ENCODE results near the gene MRPL39. TPM values are rescaled to one million over a fixed set of nuclear protein-coding genes. Genes with fewer than 3 reads are reported as not detected.

The MRPL39 gene
- total and polyA plus RNA-seq, 2 experiments from 2014 or later = 50.5 to 132 TPM

- TF ChIP-seq NANOG (IDR thresholded peaks at IDR 0.05; ENCODE audit: borderline replicate concordance) = no peak
Observed at GRCh38 chr21:25566645-25567044, 40.6 kb downstream of the MRPL39 start (continued).

GRCh38 chr21:25565272-25566211 lies 41.7 kb downstream of the MRPL39 start:
- Histone ChIP-seq H3K4me3 (no peak overlapping the region), H3K79me2 (replicated peaks; ENCODE audit: insufficient read depth) (no peaks in the 10 kb centered on the region)
- TF ChIP-seq EZH2 (IDR thresholded peaks at IDR 0.05; ENCODE audit: low read depth, unreplicated experiment) = no peak
- TF ChIP-seq CREB1 (CRISPR knock-in tag; IDR thresholded peaks at IDR 0.05; ENCODE audit: low read depth) = no peak
- TF ChIP-seq ZNF114 (CRISPR knock-in tag; IDR thresholded peaks at IDR 0.05) = no peak
- no peak for TF ChIP-seq STAT1 (IDR thresholded peaks at IDR 0.05; ENCODE audit: unreplicated experiment)
- no peak for TF ChIP-seq JUNB (IDR thresholded peaks at IDR 0.05; ENCODE audit: unreplicated experiment)

GRCh38 chr21:25564349-25564948 lies 42.8 kb downstream of the MRPL39 start:
- H3K27me3 Mint-ChIP-seq (ENCODE audit: insufficient read depth, low read depth, poor library complexity) = peaks cover 23% of the 10 kb centered on the region
- H4K20me1 ChIP-seq (replicated peaks; ENCODE audit: insufficient read depth) = no peaks in the 10 kb centered on the region
- no peaks in the 10 kb centered on the region for H3F3A ChIP-seq (replicated peaks; ENCODE audit: low read depth)
- peaks cover 20% of the 10 kb centered on the region for H3K4me1 Mint-ChIP-seq
- H3K4me3 ChIP-seq = no peak overlapping the region
- H3K36me3 ChIP-seq (ENCODE audit: insufficient read depth) = no peaks in the 10 kb centered on the region
- H2AFZ ChIP-seq = no peak overlapping the region
- DNase-seq (ENCODE audit: low spot score) (no peak), ATAC-seq (no peak)
- no peaks in the 10 kb centered on the region; the same call in 2 of the 3 replicates for H3K36me3 Mint-ChIP-seq (ENCODE audit: low read depth)
- no peak overlapping the region for H3K4me3 Mint-ChIP-seq
- H3K4me1 ChIP-seq (ENCODE audit: insufficient read depth) = peaks cover 9% of the 10 kb centered on the region; the same call in 1 of the 2 replicates
- no peak overlapping the region for H3K27ac Mint-ChIP-seq
- peaks cover 33% of the 10 kb centered on the region for H3K27me3 ChIP-seq (ENCODE audit: insufficient read depth)
- H3K79me2 ChIP-seq (replicated peaks; ENCODE audit: insufficient read depth) = no peaks in the 10 kb centered on the region
- H3K9me2 ChIP-seq (ENCODE audit: insufficient read depth) = no peaks in the 10 kb centered on the region
- H3K27ac ChIP-seq (ENCODE audit: low read depth) = no peak overlapping the region
- no peak overlapping the region for H3K4me2 ChIP-seq
- no peaks in the 10 kb centered on the region; the same call in 2 of the 3 replicates for H3K9me3 Mint-ChIP-seq
- TF ChIP-seq ZNF462 (CRISPR knock-in tag; IDR thresholded peaks at IDR 0.05) (no peak), ZNF114 (CRISPR knock-in tag; IDR thresholded peaks at IDR 0.05) (no peak), CREB1 (CRISPR knock-in tag; IDR thresholded peaks at IDR 0.05; ENCODE audit: low read depth) (no peak), STAT1 (IDR thresholded peaks at IDR 0.05; ENCODE audit: unreplicated experiment) (no peak), POLR2AphosphoS5 (IDR thresholded peaks at IDR 0.05; ENCODE audit: low read depth) (no peak), NANOG (IDR thresholded peaks at IDR 0.05; ENCODE audit: borderline replicate concordance) (no peak), JUNB (IDR thresholded peaks at IDR 0.05; ENCODE audit: unreplicated experiment) (no peak)
- TF ChIP-seq, protein P1, sequence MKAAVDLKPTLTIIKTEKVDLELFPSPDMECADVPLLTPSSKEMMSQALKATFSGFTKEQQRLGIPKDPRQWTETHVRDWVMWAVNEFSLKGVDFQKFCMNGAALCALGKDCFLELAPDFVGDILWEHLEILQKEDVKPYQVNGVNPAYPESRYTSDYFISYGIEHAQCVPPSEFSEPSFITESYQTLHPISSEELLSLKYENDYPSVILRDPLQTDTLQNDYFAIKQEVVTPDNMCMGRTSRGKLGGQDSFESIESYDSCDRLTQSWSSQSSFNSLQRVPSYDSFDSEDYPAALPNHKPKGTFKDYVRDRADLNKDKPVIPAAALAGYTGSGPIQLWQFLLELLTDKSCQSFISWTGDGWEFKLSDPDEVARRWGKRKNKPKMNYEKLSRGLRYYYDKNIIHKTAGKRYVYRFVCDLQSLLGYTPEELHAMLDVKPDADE (IDR thresholded peaks at IDR 0.05) = no peak

More at GRCh38 chr21:25565272-25566211, 41.7 kb downstream of the MRPL39 start:
- ATAC-seq (no peak), DNase-seq (ENCODE audit: low spot score) (no peak)
- H3K4me3 Mint-ChIP-seq = no peak overlapping the region
- no peak overlapping the region for H3K27ac Mint-ChIP-seq
- peaks cover 23% of the 10 kb centered on the region for H3K27me3 Mint-ChIP-seq (ENCODE audit: insufficient read depth, low read depth, poor library complexity)
- no peaks in the 10 kb centered on the region for H3K9me2 ChIP-seq (ENCODE audit: insufficient read depth)
- H3K36me3 Mint-ChIP-seq (ENCODE audit: low read depth) = no peaks in the 10 kb centered on the region; the same call in 2 of the 3 replicates
- peaks cover 9% of the 10 kb centered on the region; the same call in 1 of the 2 replicates for H3K4me1 ChIP-seq (ENCODE audit: insufficient read depth)
- no peaks in the 10 kb centered on the region for H4K20me1 ChIP-seq (replicated peaks; ENCODE audit: insufficient read depth)
- H3K27ac ChIP-seq (ENCODE audit: low read depth) = no peak overlapping the region
- no peaks in the 10 kb centered on the region for H3K36me3 ChIP-seq (ENCODE audit: insufficient read depth)
- peaks cover 29% of the 10 kb centered on the region for H3K27me3 ChIP-seq (ENCODE audit: insufficient read depth)
- no peak overlapping the region for H2AFZ ChIP-seq
- no peaks in the 10 kb centered on the region for H3K9me3 Mint-ChIP-seq
- no peaks in the 10 kb centered on the region for H3F3A ChIP-seq (replicated peaks; ENCODE audit: low read depth)
- H3K4me1 Mint-ChIP-seq = peaks cover 23% of the 10 kb centered on the region
- no peak overlapping the region for H3K4me2 ChIP-seq

Measured in GM23338 (cell line).